Fibroblast of the aortic adventitia (primary cell): Measurements from ENCODE around the gene SMOC2. TPM values are rescaled to one million over a fixed set of nuclear protein-coding genes. Genes with fewer than 3 reads are reported as not detected.

ENCODE experiments used
- DNase-seq: peaks from one replicate; pipeline ENCODE4 v3.0.0-alpha.2; 2010; ENCODE audit warnings: low read depth
- H3K4me3 ChIP-seq: 2 replicates; pipeline ENCODE4 v1.5.1; 2011; ENCODE audit warnings: low read depth, mild to moderate bottlenecking, control low read depth, low read length, moderate library complexity
- CTCF ChIP-seq: IDR thresholded peaks from 2 replicates; pipeline ENCODE4 v1.5.1; 2011; ENCODE audit warnings: mild to moderate bottlenecking, low read length, control low read depth, inconsistent platforms; ENCODE audit not compliant: insufficient read depth
- total RNA-seq: library from RNA; depleted of rRNA; stranded (reverse); fragments of >200 nt; gene quantifications from 2 replicates; pipeline ENCODE4 v1.2.3, GENCODE V29; 2012; ENCODE audit warnings: low replicate concordance

The SMOC2 gene
- total RNA-seq, 1 donor = 0.09 TPM

GRCh38 chr6:168508903-168509302, 67.9 kb downstream of the SMOC2 start:
- DNase-seq = no peak
- no peak for TF ChIP-seq CTCF
- H3K4me3 ChIP-seq = no peak overlapping the region

DNA sequence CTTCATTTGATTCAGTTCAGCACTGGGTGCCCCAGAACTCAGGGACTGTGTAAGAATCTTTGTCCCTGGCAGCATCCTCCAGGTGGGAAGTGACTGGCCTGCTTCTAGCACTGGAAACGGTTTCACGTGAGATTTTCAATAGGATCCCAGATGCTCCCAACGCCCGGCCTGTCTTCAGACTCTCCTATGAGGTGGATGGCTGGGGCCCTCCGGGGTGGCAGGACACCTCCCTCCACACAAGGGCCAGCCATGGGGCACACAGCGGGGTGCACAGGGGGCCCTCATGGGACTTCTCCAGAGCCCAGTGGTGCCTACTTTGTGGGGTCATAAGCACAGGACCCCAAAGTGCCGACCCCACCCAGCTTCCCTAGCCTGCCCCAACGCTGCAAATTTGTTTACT, 72.8 kb downstream of the SMOC2 start:
- H3K4me3 ChIP-seq = no peak overlapping the region
- no peak for DNase-seq
- no peak for TF ChIP-seq CTCF

DNA sequence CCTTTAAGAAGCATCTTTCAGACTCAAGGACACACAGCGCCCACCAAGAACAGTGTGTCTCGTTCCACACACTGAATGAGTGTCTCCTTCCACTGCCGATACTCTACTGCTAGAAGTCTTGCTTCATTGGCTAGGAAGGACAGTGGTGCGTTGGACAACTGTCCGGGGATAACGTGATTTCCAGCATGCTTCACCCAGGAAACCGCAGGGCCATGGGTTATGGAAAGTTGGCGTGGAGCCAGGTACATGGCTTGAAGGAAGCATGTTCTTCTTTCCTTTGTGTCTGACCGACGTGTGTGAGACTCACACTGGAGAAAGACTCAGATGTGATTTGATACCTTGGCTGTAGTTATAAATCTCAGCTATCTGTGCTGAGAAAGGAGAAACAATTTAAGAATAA, 73.2 kb downstream of the SMOC2 start:
- no peak for DNase-seq
- H3K4me3 ChIP-seq = no peak overlapping the region
- no peak for TF ChIP-seq CTCF

GRCh38 chr6:168515376-168515775, 74.4 kb downstream of the SMOC2 start:
- no peak overlapping the region for H3K4me3 ChIP-seq
- TF ChIP-seq CTCF = no peak
- no peak for DNase-seq

DNA sequence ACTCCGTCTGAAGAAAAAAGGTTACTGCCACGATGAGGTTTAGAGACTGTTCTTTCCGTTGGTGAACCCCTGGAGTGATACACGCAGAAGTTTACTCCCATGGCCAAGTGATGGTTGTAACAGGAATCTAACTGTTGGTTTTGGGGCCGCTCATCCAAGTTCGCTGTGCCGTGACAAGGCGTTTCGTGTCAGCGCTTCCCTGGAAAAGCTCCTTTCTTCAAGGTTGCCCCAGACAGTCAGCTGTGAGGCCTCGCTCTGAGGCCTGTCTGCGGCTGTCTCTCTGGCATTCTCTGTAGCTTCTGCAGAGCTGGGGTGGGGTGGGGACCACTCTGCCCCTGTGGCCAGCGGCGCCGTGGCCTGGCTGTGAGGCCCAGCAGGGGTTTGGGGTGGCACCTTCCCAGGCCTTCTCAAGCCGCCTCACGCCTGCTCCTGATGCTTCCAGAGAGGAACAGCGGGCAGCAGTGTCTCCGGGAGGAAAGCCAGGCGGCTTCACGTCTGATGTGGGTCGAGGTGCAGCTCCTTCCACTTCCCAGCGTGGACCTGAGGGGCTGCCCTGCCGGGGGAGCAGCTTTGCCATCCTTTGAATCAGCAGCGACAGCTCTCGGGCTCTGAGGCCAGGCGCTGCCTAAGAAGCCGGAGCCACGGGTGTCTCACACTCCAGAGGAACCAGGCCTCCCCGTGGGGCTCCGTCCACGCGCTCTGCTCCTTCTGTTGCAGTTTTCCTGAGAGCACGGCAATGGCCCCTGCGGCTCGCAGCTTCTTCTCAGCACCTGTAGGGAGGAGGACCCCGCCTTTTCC, 76.2 kb downstream of the SMOC2 start:
- TF ChIP-seq CTCF = no peak
- H3K4me3 ChIP-seq = no peak overlapping the region
- DNase-seq = no peak

DNA sequence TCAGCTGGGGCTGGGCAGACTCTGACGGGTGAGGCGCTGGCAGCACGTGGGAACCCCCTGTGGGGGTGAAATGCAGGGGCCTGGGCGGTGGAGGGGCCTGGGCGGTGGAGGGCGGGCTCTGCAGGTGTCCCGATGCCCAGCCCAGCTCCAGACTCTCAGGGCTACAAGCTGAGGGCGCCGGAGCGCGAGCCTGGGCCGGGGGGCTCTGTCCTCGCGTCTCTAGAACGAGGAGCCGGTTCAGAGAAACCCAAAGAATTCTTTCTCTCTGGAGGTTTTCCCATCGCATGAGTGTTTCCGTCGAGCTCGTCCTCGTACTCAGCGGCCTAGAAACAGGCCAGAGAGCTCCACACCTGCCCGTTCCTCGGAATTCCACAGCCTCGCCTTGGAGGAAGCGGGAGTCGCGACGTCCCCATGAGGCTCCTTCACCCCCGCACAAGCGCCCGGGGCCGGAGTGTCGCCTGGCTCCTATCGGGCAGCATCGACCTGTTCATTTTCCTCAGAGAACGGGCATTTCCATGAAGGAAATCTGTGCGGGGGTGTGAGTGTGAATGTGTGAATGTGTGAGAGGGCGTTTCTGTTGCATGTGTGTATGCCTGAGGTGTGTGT, 76.9 kb downstream of the SMOC2 start:
- H3K4me3 ChIP-seq = no peak overlapping the region
- no peak for DNase-seq
- TF ChIP-seq CTCF = no peak
